Measurements from ENCODE around the gene FCMR. TPM values are rescaled to one million over a fixed set of nuclear protein-coding genes. Genes with fewer than 3 reads are reported as not detected.

FCMR gene
- total RNA-seq, 1 donor from 2014 or later = 3.3 TPM

GRCh38 chr1:206902702-206903101 is 19.0 kb downstream of the FCMR start:
- Histone ChIP-seq H3K36me3 (no peaks in the 10 kb centered on the region), H3K4me1 (peaks cover 18% of the 10 kb centered on the region), H3K4me3 (no peak overlapping the region), H3K27ac (replicated peaks) (peak overlapping the region; percentile 47), H3K27me3 (ENCODE audit: low read depth) (peaks cover 8% of the 10 kb centered on the region), H3K9me3 (replicated peaks) (no peaks in the 10 kb centered on the region)
- intact Hi-C loops (cut with micrococcal nuclease) = no loop called here
- no peak for TF ChIP-seq CTCF (IDR thresholded peaks at IDR 0.05; ENCODE audit: borderline replicate concordance)
- no peak for DNase-seq

- Histone ChIP-seq H3K4me3 (no peak overlapping the region), H3K4me1 (peaks cover 18% of the 10 kb centered on the region), H3K27ac (replicated peaks) (no peak overlapping the region), H3K36me3 (no peaks in the 10 kb centered on the region), H3K27me3 (ENCODE audit: low read depth) (peaks cover 6% of the 10 kb centered on the region), H3K9me3 (replicated peaks) (no peaks in the 10 kb centered on the region)
- no peak for TF ChIP-seq CTCF (IDR thresholded peaks at IDR 0.05; ENCODE audit: borderline replicate concordance)
- intact Hi-C loops (cut with micrococcal nuclease) = no loop called here
- no peak for DNase-seq
Observed at GRCh38 chr1:206901944-206902343, 19.8 kb downstream of the FCMR start.

- Histone ChIP-seq H3K4me3 (no peak overlapping the region), H3K27me3 (ENCODE audit: low read depth) (peaks cover 11% of the 10 kb centered on the region), H3K9me3 (replicated peaks) (no peaks in the 10 kb centered on the region), H3K36me3 (no peaks in the 10 kb centered on the region), H3K4me1 (peaks cover 18% of the 10 kb centered on the region), H3K27ac (replicated peaks) (no peak overlapping the region)
- DNase-seq = no peak
- TF ChIP-seq CTCF (IDR thresholded peaks at IDR 0.05; ENCODE audit: borderline replicate concordance) = no peak
- intact Hi-C loops (cut with micrococcal nuclease) = no loop called here
Observed at GRCh38 chr1:206900149-206900548, 21.6 kb downstream of the FCMR start.

GRCh38 chr1:206899717-206900116 is 22.0 kb downstream of the FCMR start:
- Histone ChIP-seq H3K4me1 (peaks cover 16% of the 10 kb centered on the region), H3K27me3 (ENCODE audit: low read depth) (peaks cover 11% of the 10 kb centered on the region), H3K9me3 (replicated peaks) (no peaks in the 10 kb centered on the region), H3K36me3 (no peaks in the 10 kb centered on the region), H3K4me3 (no peak overlapping the region), H3K27ac (replicated peaks) (no peak overlapping the region)
- no peak for DNase-seq
- TF ChIP-seq CTCF (IDR thresholded peaks at IDR 0.05; ENCODE audit: borderline replicate concordance) = no peak
- intact Hi-C loops (cut with micrococcal nuclease) = no loop called here

- no peak for DNase-seq
- no peaks in the 10 kb centered on the region for H3K9me3 ChIP-seq (replicated peaks)
Observed at GRCh38 chr1:206898915-206899431, 22.8 kb downstream of the FCMR start.

More at GRCh38 chr1:206898915-206899431, 22.8 kb downstream of the FCMR start:
- no peak overlapping the region for H3K27ac ChIP-seq (replicated peaks)
- TF ChIP-seq CTCF (IDR thresholded peaks at IDR 0.05; ENCODE audit: borderline replicate concordance) = no peak
- intact Hi-C loops (cut with micrococcal nuclease) = no loop called here
- H3K36me3 ChIP-seq = no peaks in the 10 kb centered on the region
- peaks cover 10% of the 10 kb centered on the region for H3K4me1 ChIP-seq
- H3K4me3 ChIP-seq = no peak overlapping the region
- H3K27me3 ChIP-seq (ENCODE audit: low read depth) = peaks cover 11% of the 10 kb centered on the region
